Muscle of leg (tissue), 11 donors: ENCODE measurements around the gene C1orf105. TPM values are rescaled to one million over a fixed set of nuclear protein-coding genes. Genes with fewer than 3 reads are reported as not detected.

Experiments used
- DNase-seq: peaks from one replicate; pipeline ENCODE4 v3.0.0; 2013
- H3K27ac ChIP-seq: one replicate; pipeline ENCODE4 v1.5.1; 2013; ENCODE audit warnings: mild to moderate bottlenecking, low read length, control low read depth
- H3K27me3 ChIP-seq: one replicate; pipeline ENCODE4 v1.6.1; 2013; ENCODE audit warnings: low read length; ENCODE audit not compliant: control insufficient read depth, insufficient read depth
- H3K36me3 ChIP-seq: one replicate; pipeline ENCODE4 v1.6.1; 2013; ENCODE audit warnings: low read length; ENCODE audit not compliant: control insufficient read depth, insufficient read depth
- H3K4me1 ChIP-seq: one replicate; pipeline ENCODE4 v1.6.1; 2013; ENCODE audit warnings: low read length; ENCODE audit not compliant: control insufficient read depth, insufficient read depth
- H3K4me3 ChIP-seq: one replicate; pipeline ENCODE4 v1.5.1; 2013; ENCODE audit warnings: low read length, control low read depth
- H3K9me3 ChIP-seq: replicated peaks from 2 replicates; pipeline ENCODE4 v1.6.1; 2013; ENCODE audit warnings: low read depth, low read length; ENCODE audit not compliant: control insufficient read depth
- WGBS: methylation state at CpG from one replicate; pipeline ENCODE4 v1.1.5; 2013; ENCODE audit warnings: missing lambda C conversion rate; ENCODE audit not compliant: insufficient coverage; 5-methylcytosine and 5-hydroxymethylcytosine counted together
- polyA plus RNA-seq, 8 donors: library from polyadenylated mRNA; unstranded; fragments of 120-200 nt; gene quantifications; one replicate each; pipeline versions ENCODE4 v1.2.1 to v1.2.3, GENCODE V29; 2013; ENCODE audit warnings: inconsistent platforms in 1 of 8, low replicate concordance in 1 of 8; ENCODE audit not compliant: insufficient read length in 8 of 8, insufficient read depth in 1 of 8
- total RNA-seq: library from RNA; stranded (reverse); fragments of 120-200 nt; gene quantifications from one replicate; pipeline ENCODE4 v1.2.4, GENCODE V29; 2013

The C1orf105 gene
- total and polyA plus RNA-seq, 9 donors: 85.2 to 174 (median 99.6) TPM

DNA sequence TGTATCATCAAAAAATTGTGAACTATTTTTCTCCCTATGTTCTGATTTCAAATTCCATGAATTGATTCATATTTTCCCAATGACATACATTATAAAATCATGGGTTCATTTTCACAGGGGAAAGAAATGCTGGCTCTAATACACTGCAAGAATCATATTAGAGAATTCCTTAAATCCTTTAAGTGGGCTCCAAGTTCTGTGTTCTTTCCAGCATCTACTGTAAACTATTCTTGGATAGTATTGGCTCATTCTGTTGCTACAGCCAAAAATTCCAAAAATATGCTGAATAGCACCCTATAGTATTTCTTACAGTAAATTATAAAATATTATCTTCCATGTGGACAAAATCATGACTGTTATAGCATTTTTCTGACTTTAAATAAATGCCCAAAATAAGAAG, 19.0 kb upstream of the C1orf105 start:
- peak overlapping the region; percentile 88 for H3K27ac ChIP-seq
- H3K9me3 ChIP-seq: no peaks in the 10 kb centered on the region
- peaks cover 6% of the 10 kb centered on the region for H3K4me1 ChIP-seq
- H3K27me3 ChIP-seq: no peaks in the 10 kb centered on the region
- no peak overlapping the region for H3K4me3 ChIP-seq
- no peaks in the 10 kb centered on the region for H3K36me3 ChIP-seq
- DNase-seq: peak; percentile 94

DNA sequence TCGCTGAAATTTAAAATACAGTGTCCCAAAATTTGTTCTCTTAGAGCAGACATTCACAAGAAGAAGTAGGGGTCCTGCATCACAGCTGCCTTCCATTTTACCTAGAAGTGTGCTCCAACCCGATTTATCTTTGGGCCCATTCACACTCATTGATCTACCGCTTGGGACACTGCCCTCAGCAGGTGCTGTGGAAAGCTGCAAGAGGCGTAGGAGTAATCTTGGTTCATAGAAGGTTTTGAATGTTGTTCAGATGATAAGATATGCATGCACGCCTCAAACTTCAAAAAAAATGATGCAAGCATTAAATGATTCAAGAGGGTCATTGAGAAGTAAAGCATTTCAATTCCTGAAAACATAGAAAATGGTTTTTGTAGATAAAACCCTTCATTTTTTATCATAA, 18.6 kb upstream of the C1orf105 start:
- H3K27ac ChIP-seq: peak overlapping the region; percentile 88
- no peak overlapping the region for H3K4me3 ChIP-seq
- peaks cover 6% of the 10 kb centered on the region for H3K4me1 ChIP-seq
- H3K27me3 ChIP-seq: no peaks in the 10 kb centered on the region
- peak; percentile 74 for DNase-seq
- H3K36me3 ChIP-seq: no peaks in the 10 kb centered on the region
- no peaks in the 10 kb centered on the region for H3K9me3 ChIP-seq
- WGBS: no CpG with 5 or more reads among the region's 5 CpGs

DNA sequence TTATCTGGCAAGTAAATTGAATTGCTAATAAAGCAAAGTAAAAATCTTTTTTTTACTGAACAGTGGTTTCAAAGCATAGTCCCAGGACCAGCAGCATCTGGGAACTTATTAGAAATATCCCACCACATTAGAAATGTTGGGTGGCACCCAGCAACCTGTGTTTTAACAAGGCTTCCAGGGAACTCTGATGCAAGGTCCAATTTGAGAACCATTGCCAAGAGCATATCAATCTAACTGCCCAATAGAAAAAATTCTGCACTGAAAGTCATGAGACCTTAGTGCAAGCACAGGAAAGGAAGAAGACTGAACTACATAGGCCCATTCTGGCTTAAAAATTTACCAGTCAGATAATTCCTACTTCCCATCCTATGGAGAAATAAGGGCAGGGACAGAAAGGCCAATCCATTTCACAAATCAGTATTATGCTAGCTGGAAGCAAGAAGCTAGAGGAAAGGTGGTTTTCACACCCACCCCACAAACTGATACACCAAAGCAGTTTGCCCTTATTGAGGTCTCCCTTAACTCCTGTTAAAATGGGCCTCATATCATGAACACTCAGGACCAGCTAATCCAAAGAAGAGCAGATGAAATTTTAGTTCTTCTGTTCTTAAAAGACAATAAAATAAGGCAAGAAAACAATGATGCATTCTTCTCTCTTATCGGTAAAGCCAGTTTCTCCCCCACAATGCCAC, 17.5 kb upstream of the C1orf105 start:
- Histone ChIP-seq H3K4me3 (no peak overlapping the region), H3K4me1 (peaks cover 6% of the 10 kb centered on the region), H3K27me3 (no peaks in the 10 kb centered on the region), H3K9me3 (no peaks in the 10 kb centered on the region), H3K27ac (no peak overlapping the region), H3K36me3 (no peaks in the 10 kb centered on the region)
- 80% methylated on average over 1 of the region's 1 CpG for WGBS
- no peak for DNase-seq

DNA sequence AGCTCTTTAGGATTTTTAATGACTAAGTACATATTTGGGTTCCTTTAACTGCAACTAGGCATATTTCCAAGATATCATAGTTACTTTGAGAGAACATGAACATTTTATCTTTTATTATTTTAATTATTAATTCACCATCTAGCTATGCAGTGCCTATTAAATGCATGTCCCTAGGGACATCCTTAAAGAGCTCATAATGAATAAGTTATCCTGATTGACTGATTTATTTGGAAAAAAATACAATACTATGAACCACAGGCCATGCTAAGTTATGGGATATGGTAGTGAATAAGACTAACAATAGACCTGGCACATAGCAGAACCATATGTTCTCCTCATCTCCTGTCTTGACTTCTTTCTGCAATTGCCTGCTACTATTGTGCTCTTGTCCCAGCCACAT, 16.4 kb upstream of the C1orf105 start:
- Histone ChIP-seq H3K27me3 (no peaks in the 10 kb centered on the region), H3K9me3 (no peaks in the 10 kb centered on the region), H3K4me3 (no peak overlapping the region), H3K4me1 (peaks cover 6% of the 10 kb centered on the region), H3K36me3 (no peaks in the 10 kb centered on the region), H3K27ac (no peak overlapping the region)
- DNase-seq: no peak

DNA sequence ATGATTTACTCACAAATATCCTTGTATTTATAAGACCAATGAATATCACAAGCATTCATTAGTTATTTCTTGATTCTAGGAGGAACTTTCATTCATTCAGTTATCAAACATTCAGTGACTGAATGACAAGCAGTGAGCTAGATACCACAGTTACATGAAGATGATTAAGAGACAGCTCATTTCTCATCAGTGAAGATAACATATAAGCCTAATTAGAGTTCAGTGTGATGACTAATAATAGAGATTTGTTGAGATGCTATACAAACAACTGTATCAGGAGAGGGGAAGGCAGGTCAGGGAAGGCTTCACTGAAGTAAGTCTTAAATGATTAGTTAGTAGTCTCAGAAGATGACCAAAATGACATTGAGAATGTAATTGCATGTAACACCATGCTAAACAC, 14.6 kb upstream of the C1orf105 start:
- H3K36me3 ChIP-seq: no peaks in the 10 kb centered on the region
- DNase-seq: no peak
- H3K4me3 ChIP-seq: no peak overlapping the region
- no peaks in the 10 kb centered on the region for H3K4me1 ChIP-seq
- H3K9me3 ChIP-seq: no peaks in the 10 kb centered on the region
- no peaks in the 10 kb centered on the region for H3K27me3 ChIP-seq
- H3K27ac ChIP-seq: no peak overlapping the region

DNA sequence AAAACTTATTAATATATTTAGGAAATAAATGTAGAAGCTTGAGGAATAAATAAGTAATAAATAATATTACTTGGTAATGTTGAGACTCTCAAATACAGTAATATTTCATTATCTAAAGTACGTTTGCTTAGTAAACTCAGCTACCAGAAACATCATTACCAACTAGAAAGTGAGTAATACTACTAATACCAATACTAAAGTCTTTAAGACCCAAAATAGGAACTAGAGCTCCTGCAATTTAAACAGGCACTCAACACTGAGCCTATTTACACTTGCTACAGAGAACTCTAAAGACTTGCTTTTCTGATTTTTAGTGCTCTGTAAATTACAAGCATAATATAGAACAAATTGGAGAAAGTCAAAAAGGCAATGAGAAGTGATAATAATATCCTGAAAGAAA, 13.5 kb upstream of the C1orf105 start:
- no peaks in the 10 kb centered on the region for H3K27me3 ChIP-seq
- H3K9me3 ChIP-seq: no peaks in the 10 kb centered on the region
- no peak overlapping the region for H3K4me3 ChIP-seq
- DNase-seq: no peak
- no peaks in the 10 kb centered on the region for H3K36me3 ChIP-seq
- no peaks in the 10 kb centered on the region for H3K4me1 ChIP-seq
- no peak overlapping the region for H3K27ac ChIP-seq
- WGBS: no CpG with 5 or more reads among the region's 1 CpG

DNA sequence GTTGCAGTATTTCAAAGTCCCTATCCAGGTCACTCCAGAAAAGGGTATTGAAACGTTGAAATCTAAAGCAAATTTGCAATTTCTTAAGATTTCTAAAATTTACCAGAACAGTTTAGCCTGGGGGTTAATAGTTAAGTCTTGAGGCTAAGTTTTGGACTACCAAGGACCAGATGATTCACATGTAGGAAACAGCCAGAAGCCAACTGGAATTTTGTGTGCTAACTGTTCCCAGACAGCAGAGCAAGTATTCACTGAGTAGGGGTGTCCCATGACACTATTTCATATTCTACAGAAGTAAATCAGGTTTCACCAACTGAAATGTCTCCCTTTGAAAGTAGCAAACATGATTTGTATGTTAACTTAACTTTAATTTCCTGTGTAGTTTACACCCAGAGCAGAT, 11.5 kb upstream of the C1orf105 start:
- WGBS: no CpG with 5 or more reads among the region's 1 CpG
- Histone ChIP-seq H3K4me3 (no peak overlapping the region), H3K36me3 (peaks cover 2% of the 10 kb centered on the region), H3K27me3 (no peaks in the 10 kb centered on the region), H3K4me1 (no peaks in the 10 kb centered on the region), H3K27ac (no peak overlapping the region), H3K9me3 (no peaks in the 10 kb centered on the region)
- DNase-seq: peak; percentile 80

DNA sequence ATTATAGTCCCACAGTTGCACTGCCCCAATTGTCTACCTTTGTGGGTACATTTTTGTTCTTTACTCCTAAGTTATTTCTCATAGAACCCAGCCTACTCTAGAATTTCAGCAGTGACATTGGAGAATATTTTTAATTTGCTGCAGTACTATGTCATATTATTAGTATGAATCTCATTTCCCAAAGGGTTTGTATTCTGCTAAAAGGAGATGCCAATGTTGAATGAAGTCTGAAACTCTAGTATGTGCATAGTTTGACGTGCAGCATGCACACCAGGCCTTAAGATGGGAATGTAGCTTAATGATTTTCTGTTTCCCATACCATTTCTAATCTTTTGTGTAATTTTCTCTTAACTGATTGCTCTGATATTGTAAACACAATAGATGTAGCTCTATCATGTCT, 10.5 kb upstream of the C1orf105 start:
- Histone ChIP-seq H3K4me1 (no peaks in the 10 kb centered on the region), H3K9me3 (no peaks in the 10 kb centered on the region), H3K4me3 (no peak overlapping the region), H3K27me3 (no peaks in the 10 kb centered on the region), H3K36me3 (peaks cover 2% of the 10 kb centered on the region), H3K27ac (no peak overlapping the region)
- no peak for DNase-seq
- no CpG with 5 or more reads among the region's 1 CpG for WGBS

DNA sequence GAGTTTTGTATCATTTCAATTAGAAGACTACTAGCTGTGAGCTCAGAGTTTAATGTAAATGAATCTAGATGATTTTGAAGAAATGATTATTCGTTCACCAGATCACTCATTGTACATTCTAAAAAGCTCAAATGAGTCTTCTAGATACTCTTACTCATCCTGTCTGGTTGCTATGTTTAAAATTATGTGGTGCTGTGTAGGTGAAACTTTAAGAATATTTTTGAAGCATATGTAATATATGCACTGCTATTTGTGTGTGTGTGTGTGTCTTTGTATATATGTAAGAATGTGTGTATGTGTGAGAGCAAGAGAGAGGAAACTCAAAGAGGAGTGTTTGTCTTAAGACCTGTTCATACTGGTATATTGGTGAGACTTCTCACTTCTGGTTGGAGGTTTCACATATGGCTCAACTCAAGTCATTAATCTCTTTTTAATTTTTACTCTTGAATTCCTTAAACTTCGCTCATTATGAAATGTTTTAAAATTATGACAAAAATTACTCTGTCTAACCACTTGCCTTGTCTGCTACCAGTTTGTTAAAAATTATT, 8.6 kb upstream of the C1orf105 start:
- no CpG with 5 or more reads among the region's 2 CpGs for WGBS
- no peak for DNase-seq
- Histone ChIP-seq H3K27me3 (no peaks in the 10 kb centered on the region), H3K9me3 (no peaks in the 10 kb centered on the region), H3K27ac (no peak overlapping the region), H3K36me3 (peaks cover 2% of the 10 kb centered on the region), H3K4me3 (no peak overlapping the region), H3K4me1 (no peaks in the 10 kb centered on the region)

DNA sequence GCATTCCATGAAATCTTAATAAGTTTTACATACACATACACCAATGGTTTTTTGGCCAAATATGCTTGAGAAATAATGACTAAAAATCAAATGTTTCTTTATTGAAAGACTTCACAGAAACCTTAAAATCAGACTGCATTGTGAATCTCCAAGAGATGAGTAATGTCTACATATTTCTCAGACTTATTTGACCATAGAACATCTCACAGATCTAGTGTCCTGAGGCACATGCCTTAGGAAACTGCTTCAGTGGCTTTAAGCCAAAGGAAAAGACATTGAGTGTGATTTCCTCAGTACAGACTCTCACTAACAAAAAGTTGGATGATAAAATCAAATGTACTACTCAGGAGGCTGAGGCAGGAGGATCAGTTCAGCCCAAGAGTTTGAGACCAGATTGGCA, 6.2 kb upstream of the C1orf105 start:
- Histone ChIP-seq H3K4me3 (no peak overlapping the region), H3K36me3 (peaks cover 2% of the 10 kb centered on the region), H3K9me3 (no peaks in the 10 kb centered on the region), H3K27ac (no peak overlapping the region), H3K4me1 (no peaks in the 10 kb centered on the region), H3K27me3 (no peaks in the 10 kb centered on the region)
- DNase-seq: no peak

DNA sequence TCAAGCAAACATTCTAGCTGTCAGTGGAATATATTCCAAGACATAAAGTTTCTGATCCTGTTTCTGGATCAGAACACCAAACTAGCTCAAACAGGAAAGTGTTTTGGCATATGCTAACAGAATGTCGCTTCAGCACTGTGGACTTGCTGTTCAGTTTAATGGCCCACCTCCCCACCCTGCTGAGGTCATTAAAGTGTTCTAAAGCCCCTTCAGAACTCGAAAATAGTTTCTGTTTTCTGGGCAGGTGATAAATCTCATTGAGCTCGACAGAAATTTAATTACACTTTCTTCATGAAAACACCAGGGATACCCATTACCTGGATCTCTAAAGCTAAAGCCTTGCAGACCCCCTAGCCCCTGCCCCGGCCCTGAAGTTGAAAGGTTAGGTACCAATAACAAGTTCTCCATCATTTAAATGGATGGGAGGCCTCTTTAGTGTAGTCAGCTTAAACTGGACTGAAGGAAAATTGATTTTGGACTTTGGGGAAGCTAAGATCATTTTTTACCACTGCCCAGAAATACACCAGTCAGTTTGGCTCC, 3.9 kb upstream of the C1orf105 start:
- peaks cover 2% of the 10 kb centered on the region for H3K36me3 ChIP-seq
- H3K9me3 ChIP-seq: no peaks in the 10 kb centered on the region
- no peaks in the 10 kb centered on the region for H3K27me3 ChIP-seq
- no peak overlapping the region for H3K27ac ChIP-seq
- 50% methylated on average over 2 of the region's 4 CpGs for WGBS
- no peak for DNase-seq
- H3K4me3 ChIP-seq: no peak overlapping the region
- H3K4me1 ChIP-seq: no peaks in the 10 kb centered on the region
